HG03025 (cell line): ENCODE measurements around the gene NKAP.
"Not testable (repeated sequence)": the region's sequence is repeated elsewhere in the genome, so short reads cannot be mapped to it uniquely, and the experiment has no call there.

Experiments
- ATAC-seq: cut with Tn5 transposase; IDR thresholded peaks from one replicate; pipeline ENCODE4 v1.9.1; 2021; ENCODE audit warnings: mild to moderate bottlenecking, moderate library complexity; ENCODE audit not compliant: unreplicated experiment, low FRiP score

The NKAP gene

DNA sequence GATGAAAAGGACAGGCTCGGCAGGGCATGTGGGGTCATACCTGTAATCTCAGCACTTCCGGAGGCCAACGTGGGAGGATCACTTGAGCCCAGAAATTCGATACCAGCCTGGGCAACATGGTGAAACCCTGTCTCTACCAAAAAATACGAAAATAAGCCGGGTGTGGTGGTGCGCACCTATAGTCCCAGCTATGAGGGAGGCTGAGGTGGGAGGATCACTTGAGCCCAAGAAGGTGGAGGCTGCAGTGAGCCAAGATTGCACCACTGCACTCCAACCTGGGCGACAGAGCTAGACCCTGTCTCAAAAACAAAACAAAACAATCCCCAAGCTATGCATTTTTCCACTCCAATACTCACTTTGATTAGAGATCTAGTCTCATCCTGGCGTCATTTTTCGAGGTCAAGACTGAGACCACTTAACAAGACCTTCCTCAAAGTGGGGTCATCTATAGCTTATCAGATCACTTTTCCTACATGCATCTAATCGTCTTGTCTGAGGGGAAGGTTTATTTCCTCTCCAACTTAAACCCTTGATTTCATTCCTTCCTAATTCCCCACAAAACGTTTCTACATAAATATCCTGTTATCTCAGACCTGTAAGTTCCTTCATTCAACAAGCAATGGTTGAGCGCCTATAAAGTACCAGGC is 1.3 kb downstream of the NKAP start:
- no peak for ATAC-seq

DNA sequence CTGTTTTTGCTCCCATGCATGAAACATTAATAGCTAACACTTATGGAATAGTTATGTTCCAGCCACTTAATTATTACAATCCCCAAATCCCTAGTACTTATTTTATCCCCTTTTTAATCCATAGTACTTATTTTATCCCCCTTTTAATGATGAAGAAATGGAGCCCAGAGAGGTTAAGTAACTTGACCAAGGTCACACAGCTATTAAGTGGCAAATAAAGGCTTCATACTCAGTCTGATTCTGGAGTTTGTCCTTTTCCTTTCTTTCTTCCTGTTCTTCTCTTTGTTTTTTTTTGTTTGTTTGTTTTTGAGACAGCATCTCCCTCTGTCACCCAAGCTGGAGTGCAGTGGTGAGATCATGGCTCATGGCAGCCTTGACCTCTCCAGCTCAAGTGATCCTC is 2.2 kb downstream of the NKAP start:
- no peak for ATAC-seq

DNA sequence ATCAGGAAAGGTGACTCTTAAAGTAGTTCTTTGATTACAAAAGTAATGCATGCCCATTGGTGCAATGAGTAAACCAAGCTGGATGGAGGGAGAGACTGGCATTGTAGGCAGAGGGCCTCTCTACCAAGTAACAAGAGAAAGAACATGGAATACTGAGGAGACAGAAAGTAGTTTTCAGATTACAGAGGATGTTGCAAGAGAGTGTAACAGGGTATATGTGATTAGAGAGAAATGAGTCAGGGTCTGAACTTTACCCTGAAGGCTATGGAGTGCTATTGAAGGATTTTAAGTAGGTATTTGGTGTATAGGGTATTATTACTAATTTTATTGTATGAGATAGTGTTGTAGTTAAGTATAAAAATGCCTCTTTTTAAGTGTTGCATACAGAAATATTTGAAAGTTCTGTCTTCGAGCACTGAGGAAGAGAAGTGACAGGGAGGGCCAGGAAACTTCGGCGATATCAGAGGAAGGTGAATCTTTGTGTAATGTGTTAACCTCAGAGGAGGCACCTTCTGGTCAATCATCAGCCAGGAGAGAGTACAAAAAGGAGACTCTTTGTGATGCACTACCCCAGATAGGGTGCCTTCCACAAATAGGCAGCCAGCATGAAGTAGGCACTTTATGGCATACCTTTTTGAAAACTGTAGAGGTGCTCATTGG is 8.2 kb downstream of the NKAP start:
- no peak for ATAC-seq

DNA sequence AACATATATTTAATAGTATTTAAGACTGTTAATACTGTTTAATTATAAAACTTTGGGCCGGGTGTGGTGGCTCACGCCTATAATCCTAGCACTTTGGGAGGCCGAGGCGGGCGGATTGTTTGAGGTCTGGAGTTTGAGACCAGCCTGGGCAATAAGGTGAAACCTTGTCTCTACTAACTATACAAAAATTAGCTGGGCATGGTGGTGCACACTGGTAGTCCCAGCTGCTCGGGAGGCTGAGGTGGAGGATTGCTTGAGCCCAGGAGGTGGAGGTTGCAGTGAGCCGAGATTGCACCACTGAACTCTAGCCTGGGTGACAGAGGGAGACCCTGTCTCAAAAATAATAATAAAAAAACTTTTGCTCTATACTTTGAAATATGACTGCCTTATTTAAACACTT is 21.2 kb downstream of the NKAP start:
- not testable (repeated sequence) for ATAC-seq

DNA sequence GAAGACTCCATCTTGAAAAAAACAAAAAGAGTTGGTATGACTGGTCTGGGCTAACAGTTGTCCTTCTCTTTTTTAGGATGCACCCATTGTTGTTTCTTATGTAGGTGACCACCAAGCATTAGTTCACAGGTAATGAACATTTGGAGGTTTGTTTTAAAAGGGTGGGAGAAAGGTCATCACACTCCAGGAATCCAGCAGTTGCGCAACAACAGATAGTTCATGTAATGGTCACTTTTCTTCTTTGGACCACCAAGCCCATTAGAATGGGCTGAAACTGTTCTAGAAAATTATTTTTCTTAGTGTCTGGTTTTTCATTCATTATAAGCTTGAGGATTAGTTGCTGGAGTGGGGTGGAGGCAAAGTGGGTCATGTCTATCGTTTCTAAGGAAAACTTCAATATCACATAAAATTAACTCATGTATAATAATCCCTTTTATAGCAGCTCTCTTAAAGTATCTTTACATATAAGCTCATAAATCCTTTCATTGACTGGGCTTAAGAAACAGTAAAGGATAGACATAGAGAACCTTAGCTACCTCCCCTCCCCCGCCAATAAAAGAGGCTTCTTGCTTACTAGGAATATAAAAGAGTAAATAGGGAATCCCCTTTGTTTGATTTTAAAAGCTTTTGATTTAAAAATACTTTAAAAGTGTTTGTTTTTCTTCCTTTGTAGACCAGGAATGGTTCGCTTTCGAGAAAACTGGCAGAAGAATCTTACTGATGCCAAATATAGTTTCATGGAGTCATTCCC is 23.5 kb downstream of the NKAP start:
- no peak for ATAC-seq

DNA sequence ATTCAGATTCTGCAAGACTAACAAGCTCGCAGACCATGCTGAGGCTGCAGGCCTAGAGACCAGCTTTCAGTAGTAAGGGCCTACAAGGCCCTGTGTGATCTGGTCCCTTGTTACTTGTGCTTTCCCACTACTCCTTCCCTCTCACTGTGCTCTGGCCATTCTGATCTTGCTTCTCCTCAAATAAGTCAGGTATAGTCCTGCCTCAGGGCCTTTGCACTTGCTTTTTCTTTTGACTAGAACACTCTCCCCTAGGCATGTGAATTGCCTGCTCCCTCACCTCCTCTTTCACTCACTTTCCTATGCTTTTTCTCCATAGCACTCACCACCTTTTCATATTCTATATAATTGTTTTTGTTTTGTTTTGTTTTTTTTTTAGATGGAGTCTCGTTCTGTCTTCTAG is 25.7 kb downstream of the NKAP start:
- no peak for ATAC-seq

DNA sequence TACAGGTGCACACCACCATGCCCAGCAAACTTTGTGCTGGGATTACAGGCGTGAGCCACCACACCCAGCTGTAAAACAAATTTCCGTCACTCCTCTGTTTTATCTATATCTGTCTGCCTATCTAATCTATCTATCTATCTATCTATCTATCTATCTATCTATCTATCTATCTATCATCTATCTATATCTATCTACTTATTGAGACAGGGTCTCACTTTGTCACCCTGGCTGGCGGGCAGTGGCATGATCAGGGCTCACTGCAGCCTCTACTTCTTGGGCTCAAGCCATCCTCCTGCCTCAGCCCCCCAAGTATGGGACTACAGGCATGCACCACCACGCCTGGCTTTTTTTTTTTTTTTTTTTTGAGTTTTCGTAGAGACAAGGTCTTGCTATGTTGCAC is 27.2 kb downstream of the NKAP start:
- ATAC-seq: no peak

DNA sequence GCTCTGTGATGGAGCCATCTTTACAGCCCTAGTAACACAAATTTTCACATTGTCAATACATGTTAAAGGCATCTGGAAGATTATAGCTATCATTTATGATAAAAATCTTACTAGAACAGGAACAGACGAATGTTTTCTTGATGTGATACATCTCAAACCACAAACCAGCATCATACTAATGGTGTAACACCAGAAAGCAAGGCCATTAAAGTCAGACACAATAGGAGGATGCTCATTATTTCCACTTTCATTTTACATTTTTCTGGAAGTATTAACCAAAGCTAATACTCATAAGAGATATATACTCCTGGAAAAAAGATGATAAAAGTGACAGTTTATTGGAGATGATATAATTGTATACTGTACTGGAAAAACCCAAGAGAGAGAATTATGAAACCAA is 42.6 kb downstream of the NKAP start:
- no peak for ATAC-seq

DNA sequence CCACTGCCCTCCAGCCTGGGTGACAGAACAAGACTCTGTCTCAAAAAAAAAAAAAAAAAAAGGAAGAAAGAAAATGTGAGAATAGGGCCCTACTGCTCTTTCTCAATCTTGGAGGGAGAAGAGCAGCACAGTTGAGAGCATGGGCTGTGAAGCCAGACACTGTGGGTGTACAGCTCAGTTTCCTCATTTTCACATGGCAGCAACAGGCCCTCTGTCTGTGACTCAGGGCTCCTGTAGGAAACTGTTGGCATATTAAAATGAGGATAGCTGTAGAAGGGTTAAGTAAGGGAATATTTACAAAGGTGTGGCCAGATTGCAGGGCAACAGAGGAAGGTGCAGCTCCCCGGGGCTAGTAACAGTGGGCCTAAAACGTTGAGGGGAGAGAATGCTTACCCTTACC is 44.4 kb downstream of the NKAP start:
- no peak for ATAC-seq

DNA sequence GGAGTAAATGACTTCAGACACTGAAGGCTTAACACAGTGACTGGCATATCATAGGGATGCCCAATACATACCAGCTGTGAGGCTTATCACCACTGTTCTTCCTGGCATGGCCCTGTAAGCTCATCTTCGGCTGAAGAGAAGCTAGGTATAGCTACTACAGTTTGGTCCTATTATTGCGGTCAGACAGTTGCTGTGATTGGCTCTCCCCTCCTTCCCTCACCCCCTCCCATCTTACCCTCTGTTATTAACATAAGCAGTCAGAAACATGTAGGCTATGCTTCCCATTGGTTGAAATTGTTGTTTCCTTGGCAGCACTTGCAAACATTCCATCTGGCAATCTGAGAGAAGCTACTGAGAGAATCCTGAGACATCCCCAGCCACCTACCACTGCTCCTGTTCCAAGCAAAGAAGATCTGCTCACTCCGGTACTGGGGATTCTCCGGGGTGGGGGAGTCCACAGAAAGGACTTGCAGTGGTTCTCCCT is 47.7 kb downstream of the NKAP start, which contains the start of gene AKAP14:
AKAP14 (plus strand) TSS at position 51 of the 484 bp plus-strand sequence. CDS start 7,331 bp downstream, outside the sequence.
- ATAC-seq: no peak

DNA sequence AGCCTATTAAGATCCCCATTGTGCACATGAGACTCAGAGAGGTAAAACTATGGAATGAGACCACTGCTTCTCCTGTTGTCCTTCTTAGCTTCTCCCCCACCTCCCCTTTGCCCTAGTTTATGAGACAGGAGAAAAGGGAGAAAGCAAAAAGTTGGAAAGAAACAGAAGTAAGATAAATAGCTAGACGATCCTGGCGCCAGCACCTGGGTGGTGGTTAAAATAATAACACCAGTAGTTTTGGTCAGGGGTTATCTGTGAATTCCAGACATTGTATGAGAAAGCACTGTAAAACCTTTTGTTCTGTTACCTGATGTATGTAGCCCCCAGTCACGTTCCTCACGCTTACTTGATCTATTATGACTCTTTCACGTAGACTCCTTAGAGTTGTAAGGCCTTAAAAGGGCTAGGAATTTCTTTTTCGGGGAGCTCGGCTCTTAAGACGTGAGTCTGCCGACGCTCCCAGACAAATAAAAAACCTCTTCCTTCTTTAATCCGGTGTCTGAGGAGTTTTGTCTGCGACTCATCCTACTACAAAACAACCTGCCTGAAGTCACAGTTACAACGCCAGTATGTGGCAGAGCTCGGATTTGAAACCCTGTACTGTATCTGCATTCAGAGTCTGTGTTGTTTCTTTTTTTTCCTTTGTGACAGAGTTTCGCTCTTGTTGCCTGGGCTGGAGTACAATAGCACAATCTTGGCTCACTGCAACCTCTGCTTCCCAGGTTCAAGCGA is 51.4 kb downstream of the NKAP start:
- not testable (repeated sequence) for ATAC-seq

DNA sequence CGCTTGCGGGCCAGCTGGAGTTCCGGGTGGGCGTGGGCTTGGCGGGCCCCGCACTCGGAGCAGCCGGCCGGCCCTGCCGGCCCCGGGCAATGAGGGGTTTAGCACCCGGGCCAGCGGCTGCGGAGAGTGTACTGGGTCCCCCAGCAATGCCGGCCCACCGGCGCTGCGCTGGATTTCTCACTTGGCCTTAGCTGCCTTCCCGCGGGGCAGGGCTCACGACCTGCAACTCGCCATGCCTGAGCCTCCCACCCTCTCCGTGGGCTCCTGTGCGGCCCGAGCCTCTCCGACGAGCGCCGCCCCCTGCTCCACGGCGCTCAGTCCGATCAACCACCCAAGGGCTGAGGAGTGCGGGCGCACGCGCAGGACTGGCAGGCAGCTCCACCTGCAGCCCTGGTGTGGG is 52.9 kb downstream of the NKAP start:
- not testable (repeated sequence) for ATAC-seq

DNA sequence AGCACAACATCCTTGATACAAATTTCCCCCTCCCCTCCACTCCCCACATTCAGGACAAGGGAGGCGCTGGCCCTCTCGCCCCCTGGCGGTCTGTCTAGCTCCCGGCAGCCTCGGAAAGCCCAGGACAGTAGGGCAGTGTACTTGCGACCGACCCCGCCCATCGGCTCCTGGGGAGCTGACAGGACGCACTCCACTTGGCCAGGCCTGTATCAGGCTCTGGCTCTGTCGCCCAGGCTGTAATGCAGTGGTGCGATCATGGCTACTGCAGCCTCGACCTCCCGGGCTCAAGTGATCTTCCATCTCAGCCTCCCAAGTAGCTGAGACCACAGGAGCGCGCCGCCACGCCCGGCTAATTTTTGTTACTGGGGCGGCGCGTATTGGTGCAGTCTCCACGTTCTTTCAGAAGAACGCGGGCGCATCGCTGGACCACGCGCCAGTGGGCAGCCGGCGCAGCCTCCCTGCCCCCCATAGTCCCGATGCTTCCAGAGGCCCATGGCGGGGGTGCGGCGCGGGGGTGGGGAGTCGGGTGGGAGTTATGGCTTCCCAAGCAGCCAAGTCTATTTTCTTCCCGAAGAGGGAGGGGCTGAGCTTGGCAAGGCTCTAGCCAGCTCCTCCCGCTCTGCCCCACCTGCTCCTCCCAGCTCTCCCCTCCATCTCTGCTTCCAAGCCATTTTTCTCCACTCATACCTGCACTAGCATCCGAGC is 55.7 kb downstream of the NKAP start:
- peak; percentile 69 for ATAC-seq

DNA sequence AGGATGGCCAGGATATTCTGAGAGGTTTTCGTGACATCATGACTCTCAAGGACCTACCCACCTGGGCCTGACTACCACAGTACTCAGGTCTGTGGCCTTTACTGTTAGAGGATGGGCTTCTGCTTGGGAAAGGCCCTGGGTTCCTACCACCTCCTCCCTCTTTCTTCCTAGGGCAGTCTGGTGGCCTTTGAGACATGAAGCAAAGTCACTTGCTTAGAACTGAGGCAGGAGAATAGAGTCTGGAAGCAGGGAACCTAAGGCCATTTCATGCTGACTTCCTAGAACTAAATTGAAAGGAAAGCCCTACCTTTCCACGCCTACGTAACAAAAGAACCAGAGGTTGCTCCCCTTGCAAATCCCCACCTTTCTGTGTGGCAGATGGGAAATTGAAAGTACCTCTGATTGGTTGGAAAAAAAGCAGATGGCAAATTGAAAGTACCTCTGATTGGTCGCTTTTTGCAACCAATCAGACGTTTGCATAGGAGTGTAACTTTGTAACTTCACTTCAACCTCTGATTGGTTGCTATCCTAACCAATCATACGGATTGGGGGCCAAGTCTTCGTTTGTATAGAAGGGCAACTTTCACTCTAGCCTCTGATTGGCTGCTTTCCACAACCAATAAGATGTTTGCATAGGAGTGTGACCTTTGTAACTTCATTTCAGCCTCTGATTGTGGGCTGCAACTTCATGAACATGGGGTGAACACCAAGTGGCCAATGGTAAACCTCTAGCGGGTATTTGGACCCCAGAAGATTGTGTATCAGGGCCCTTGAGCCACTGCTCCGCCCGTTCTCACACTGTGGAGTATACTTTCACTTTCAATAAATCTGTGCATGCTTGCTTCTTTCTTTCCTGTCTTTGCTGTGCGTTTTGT is 57.8 kb downstream of the NKAP start:
- no peak for ATAC-seq

DNA sequence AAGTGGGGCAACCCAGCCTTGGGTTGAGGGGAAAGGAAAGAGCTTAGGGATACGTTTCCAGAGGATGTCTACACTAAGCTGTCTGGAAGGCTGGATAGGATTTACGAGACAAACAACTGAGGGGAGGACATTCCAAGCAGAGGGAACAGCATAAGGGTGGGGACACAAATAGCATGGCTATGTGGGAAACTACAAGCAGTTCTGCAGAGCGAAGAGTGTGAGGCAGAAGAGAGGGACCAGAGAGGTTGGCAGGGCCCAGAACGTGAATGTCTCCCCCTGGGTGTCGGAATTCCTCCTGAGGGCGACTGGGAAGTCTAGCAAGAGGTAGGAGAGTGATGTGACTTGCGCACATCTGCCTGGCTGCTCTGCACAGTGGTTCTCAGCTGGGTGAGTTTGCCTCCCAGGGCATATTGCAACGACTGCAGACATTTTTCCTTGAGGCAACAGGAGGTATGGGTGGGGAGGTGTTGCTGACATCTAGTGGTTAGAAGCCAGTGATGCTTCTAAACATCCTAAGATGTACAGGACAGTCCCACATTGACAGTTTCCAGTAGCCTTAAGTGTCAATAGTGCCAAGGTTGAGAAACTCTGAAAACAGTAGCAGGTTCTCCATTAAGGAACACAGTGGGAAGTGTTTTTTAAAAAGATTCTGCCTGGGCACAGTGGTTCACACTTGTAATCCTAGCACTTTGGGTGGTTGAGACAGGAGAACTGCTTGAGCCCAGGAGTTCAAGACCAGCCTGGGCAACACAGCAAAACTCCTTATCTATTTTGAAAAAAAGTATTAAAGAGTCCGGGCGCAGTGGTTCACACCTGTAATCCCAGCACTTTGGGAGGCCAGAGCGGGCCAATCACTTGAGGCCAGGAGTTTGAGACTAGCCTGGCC is 62.8 kb downstream of the NKAP start:
- peak; percentile 74 for ATAC-seq

DNA sequence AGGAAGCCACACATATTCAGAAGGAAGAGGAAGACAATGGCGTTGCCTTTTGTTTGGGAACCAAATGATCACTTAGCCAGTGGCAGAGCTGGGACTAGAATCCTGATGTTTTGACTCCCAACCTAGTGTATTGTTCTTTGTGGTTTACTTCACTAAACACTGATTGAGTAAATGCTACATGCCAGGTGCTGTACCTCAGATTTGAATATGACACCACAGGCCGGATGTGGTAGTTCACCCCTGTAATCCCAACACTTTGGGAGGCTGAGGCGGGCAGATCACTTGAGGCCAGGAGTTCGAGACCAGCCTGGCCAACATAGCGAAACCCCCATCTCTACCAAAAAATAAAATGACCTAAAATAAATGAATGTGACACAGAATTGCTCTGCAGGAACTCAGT is 63.5 kb downstream of the NKAP start:
- no peak for ATAC-seq

DNA sequence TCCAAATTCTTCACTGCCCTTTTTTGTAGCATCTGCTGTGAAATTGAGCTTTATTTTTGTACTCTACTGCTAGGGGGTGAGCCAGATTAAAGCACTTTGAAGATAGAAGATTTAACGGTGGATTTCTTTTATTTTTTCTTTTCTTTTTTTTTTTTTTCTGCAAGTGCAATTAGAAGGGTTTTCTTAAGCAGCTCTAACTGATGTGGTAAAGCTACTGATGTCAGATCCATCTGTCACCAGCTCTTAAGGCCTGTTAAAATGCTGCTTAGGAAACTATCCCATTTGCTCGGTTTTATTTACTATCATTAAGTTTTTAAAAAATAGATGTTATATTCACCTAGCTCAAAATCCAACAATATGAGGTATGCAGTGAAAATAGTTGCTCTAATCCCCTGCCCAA is 64.8 kb downstream of the NKAP start:
- no peak for ATAC-seq
